ENCODE data around the gene CACNG8. TPM values are rescaled to one million over a fixed set of nuclear protein-coding genes. Genes with fewer than 3 reads are reported as not detected.

Gene CACNG8
- total RNA-seq, 1 donor: not detected

DNA sequence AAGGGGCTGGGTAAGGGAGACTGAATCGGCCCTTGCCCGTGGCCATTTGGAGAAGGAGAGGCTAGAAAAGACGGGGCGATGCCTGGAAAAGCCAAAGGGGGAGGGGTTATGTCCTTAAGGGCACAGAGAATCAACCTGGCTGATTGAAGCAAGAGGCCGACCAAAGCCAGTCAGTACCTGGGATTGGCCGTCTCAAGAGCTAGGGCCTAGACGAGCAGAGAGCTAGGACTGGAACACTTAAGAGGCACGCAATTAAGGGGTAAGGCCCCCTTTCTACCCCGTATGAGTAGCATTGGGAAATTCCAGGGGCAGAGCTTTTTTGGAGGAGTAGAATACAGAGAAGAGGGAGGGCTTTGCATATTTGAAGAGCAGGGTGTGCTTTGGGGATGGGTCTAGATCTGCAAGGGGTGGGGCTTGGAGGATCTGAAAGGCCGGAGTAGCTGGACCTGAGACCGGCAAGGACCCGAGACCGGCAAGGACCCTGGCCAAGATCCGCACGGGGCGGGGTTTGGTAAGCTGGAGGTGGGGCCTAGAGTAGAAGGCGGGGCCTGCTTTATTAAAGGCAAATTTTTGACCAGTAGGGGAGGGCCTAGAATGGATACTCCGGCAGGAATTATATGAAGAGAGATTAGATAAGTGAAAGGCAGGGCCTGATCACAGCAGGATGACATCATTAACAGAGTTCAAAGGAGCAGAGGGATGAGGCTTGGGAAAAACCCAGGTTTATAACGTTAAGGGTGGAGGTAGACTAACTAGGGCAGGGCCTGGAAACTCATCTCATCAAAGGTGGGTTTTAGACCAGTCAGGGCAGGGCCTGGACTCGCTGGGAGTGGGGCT is 18.0 kb downstream of the CACNG8 start:
- Histone ChIP-seq H3K4me3 (ENCODE audit: low read length) (no peak overlapping the region), H3K9me3 (ENCODE audit: low read depth, low read length) (no peaks in the 10 kb centered on the region), H3K27me3 (ENCODE audit: insufficient read depth, low read length) (peaks cover 51% of the 10 kb centered on the region), H3K4me1 (ENCODE audit: insufficient read depth, low read length) (peaks cover 27% of the 10 kb centered on the region)

GRCh38 chr19:53981376-53981951 is 18.7 kb downstream of the CACNG8 start:
- peaks cover 51% of the 10 kb centered on the region for H3K27me3 ChIP-seq (ENCODE audit: insufficient read depth, low read length)
- peaks cover 27% of the 10 kb centered on the region for H3K4me1 ChIP-seq (ENCODE audit: insufficient read depth, low read length)
- H3K4me3 ChIP-seq (ENCODE audit: low read length): no peak overlapping the region
- H3K9me3 ChIP-seq (ENCODE audit: low read depth, low read length): no peaks in the 10 kb centered on the region

DNA sequence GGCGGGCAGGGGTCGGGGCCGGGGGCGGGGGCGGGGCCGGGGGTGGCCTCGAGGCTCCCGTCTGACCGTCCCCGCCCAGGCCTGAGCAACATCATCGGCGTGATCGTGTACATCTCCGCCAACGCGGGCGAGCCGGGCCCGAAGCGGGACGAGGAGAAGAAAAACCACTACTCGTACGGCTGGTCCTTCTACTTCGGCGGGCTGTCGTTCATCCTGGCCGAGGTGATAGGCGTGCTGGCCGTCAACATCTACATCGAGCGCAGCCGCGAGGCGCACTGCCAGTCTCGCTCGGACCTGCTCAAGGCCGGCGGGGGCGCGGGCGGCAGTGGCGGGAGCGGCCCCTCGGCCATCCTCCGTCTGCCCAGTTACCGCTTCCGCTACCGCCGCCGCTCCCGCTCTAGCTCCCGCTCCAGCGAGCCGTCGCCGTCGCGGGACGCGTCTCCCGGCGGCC is 19.3 kb downstream of the CACNG8 start:
- Histone ChIP-seq H3K27me3 (ENCODE audit: insufficient read depth, low read length) (peaks cover 51% of the 10 kb centered on the region), H3K4me1 (ENCODE audit: insufficient read depth, low read length) (peaks cover 27% of the 10 kb centered on the region), H3K9me3 (ENCODE audit: low read depth, low read length) (no peaks in the 10 kb centered on the region), H3K4me3 (ENCODE audit: low read length) (no peak overlapping the region)

- no peaks in the 10 kb centered on the region for H3K9me3 ChIP-seq (ENCODE audit: low read depth, low read length)
These were observed 19.9 kb downstream of the CACNG8 start for GRCh38 chr19:53982611-53983010.

DNA sequence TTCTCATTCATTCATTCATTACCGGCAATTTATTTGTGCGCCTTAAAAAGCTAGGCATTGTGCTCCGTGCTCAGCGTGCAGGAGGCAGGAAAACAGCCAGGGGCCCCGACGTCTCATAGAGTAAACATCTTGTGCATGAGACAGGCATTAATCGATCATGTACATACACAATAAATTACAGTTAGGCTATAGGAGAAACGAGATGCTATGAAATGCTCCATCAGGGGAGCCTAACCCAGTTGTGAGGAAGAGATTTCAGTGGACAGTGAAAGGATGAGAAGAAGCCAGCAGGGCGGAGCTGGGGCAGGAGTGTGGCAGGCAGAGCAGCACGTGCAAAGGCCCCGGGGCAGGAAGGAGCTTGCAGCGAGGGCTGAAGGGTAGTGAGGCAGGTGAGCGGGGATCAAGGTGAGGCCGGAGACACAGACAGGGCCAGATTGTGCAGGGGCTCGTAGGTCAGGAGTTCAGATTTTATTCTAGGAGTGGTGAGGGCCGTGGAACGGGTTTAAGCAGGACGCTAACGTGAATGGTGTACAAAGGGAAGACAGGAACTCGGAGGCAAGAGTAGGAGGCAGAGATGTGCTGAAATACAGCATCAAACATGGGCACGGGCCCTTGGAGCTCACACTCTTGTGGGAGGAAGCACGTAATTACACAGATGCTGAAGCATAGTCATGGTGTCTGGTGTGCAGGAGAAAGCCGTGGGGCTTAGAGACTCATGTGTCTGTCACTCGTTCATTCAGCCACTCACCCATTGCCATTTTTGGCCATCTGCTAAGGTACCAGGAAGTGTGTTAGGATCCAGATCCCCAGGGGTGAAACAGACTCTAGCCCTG is 20.9 kb downstream of the CACNG8 start:
- H3K4me1 ChIP-seq (ENCODE audit: insufficient read depth, low read length): peaks cover 17% of the 10 kb centered on the region
- H3K9me3 ChIP-seq (ENCODE audit: low read depth, low read length): no peaks in the 10 kb centered on the region
- H3K27me3 ChIP-seq (ENCODE audit: insufficient read depth, low read length): peaks cover 42% of the 10 kb centered on the region
- H3K4me3 ChIP-seq (ENCODE audit: low read length): no peak overlapping the region

More at GRCh38 chr19:53982611-53983010, 19.9 kb downstream of the CACNG8 start:
- Histone ChIP-seq H3K27me3 (ENCODE audit: insufficient read depth, low read length) (peaks cover 51% of the 10 kb centered on the region), H3K4me1 (ENCODE audit: insufficient read depth, low read length) (peaks cover 26% of the 10 kb centered on the region), H3K4me3 (ENCODE audit: low read length) (no peak overlapping the region)

- Histone ChIP-seq H3K4me3 (ENCODE audit: low read length) (no peak overlapping the region), H3K4me1 (ENCODE audit: insufficient read depth, low read length) (no peaks in the 10 kb centered on the region), H3K27me3 (ENCODE audit: insufficient read depth, low read length) (peaks cover 24% of the 10 kb centered on the region), H3K9me3 (ENCODE audit: low read depth, low read length) (no peaks in the 10 kb centered on the region)
These were observed 23.1 kb downstream of the CACNG8 start for GRCh38 chr19:53985863-53986262.

DNA sequence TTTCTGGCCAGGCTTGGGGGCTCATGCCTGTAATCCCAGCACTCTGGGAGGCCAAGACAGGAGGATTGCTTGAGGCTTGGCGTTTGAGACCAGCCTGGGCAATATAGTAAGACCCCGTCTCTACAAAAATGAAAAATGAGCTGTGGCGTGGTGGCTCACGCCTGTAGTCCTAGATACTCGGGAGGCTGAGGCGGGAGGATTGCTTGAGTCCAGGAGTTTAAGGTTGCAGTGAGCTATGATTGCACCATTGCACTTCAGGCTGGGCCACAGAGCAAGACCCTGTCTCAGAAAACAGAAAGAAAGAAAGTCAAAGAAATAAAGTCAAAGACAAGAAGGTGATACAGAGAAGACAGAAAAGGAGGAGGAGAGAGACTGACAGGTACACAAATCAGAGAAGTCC is 26.2 kb downstream of the CACNG8 start:
- Histone ChIP-seq H3K27me3 (ENCODE audit: insufficient read depth, low read length) (peaks cover 26% of the 10 kb centered on the region), H3K4me1 (ENCODE audit: insufficient read depth, low read length) (peaks cover 3% of the 10 kb centered on the region)

DNA sequence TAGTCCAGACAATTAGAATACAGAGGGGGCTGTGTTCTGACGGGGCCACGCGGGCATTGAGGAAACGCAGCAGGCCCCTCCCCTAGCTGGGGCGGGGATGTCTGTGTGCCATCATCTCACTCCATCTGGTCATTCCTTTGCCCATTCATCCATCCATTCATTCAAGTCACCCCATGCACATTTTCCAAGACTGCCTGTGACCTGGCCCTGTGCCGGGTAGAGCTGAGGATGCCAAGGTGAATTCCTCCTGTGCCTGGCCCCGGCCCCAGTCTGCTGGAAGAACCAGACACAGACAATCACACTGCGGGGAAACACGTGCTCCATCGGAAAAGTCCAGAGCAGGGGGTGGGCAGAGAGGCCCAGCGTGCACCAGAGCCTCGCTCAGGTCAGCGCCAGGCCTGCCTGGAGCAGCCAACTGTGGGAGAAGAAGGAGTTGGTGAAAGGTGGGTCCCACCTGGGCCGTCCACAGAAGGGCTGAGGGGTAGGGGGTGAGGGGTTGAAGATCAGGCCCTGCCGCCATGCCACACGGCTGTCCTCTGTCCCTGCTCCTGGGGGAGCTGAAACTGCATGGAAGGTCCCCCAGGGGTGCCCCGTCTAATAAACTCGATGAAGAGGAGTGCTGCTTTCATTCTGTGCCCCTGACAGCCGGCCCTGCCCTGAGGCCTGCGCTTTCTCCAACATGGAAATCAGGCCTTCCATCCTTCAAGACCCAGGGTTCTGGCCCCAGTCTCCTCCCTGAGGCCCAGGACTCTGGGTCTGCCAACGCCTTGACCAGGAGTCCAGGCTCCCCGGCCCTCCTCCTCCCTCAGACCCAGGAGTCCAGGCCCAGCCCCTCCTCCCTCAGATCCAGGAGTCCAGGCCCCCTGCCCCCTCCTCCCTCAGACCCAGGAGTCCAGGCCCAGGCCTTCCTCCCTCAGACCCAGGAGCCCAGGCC is 27.1 kb downstream of the CACNG8 start:
- no peaks in the 10 kb centered on the region for H3K9me3 ChIP-seq (ENCODE audit: low read depth, low read length)
- no peak overlapping the region for H3K4me3 ChIP-seq (ENCODE audit: low read length)
- H3K27me3 ChIP-seq (ENCODE audit: insufficient read depth, low read length): peaks cover 25% of the 10 kb centered on the region
- H3K4me1 ChIP-seq (ENCODE audit: insufficient read depth, low read length): peaks cover 3% of the 10 kb centered on the region

More for the DNA sequence above, 26.2 kb downstream of the CACNG8 start:
- Histone ChIP-seq H3K4me3 (ENCODE audit: low read length) (no peak overlapping the region), H3K9me3 (ENCODE audit: low read depth, low read length) (no peaks in the 10 kb centered on the region)

GRCh38 chr19:53991224-53992113 is 28.7 kb downstream of the CACNG8 start, which contains the start of gene CACNG6:
CACNG6 (plus strand) TSS chr19:53991637; CDS start chr19:53992878, 1,241 bp downstream.
- peaks cover 25% of the 10 kb centered on the region for H3K27me3 ChIP-seq (ENCODE audit: insufficient read depth, low read length)
- no peaks in the 10 kb centered on the region for H3K9me3 ChIP-seq (ENCODE audit: low read depth, low read length)
- peaks cover 3% of the 10 kb centered on the region for H3K4me1 ChIP-seq (ENCODE audit: insufficient read depth, low read length)
- no peak within 1 kb of the TSS for H3K4me3 ChIP-seq (ENCODE audit: low read length)

DNA sequence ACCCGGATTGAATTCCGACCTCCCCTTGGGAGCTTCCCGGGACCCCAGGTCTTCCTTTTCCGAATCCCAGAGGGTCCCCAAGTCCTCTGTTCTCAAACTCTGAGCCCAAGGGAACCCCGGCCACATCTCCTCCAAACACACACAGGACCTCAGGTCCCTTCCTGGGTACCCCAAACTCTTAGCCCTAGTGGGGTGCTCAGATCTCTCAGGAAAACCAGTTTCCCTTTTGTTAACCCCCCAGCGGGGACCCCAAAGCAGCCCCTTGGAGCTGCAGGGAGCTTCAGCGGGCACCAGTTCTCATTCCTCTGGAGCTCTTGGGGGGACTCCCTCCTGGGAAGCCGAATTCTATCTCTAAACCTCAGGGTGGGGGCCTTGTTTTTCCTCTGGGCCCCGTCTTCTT is 29.5 kb downstream of the CACNG8 start:
- no peaks in the 10 kb centered on the region for H3K9me3 ChIP-seq (ENCODE audit: low read depth, low read length)
- H3K4me3 ChIP-seq (ENCODE audit: low read length): no peak overlapping the region
- H3K4me1 ChIP-seq (ENCODE audit: insufficient read depth, low read length): peaks cover 3% of the 10 kb centered on the region
- H3K27me3 ChIP-seq (ENCODE audit: insufficient read depth, low read length): peaks cover 25% of the 10 kb centered on the region

GRCh38 chr19:53992815-53993214 is 30.1 kb downstream of the CACNG8 start:
- Histone ChIP-seq H3K4me3 (ENCODE audit: low read length) (no peak overlapping the region), H3K4me1 (ENCODE audit: insufficient read depth, low read length) (peaks cover 3% of the 10 kb centered on the region), H3K9me3 (ENCODE audit: low read depth, low read length) (no peaks in the 10 kb centered on the region), H3K27me3 (ENCODE audit: insufficient read depth, low read length) (peaks cover 25% of the 10 kb centered on the region)

DNA sequence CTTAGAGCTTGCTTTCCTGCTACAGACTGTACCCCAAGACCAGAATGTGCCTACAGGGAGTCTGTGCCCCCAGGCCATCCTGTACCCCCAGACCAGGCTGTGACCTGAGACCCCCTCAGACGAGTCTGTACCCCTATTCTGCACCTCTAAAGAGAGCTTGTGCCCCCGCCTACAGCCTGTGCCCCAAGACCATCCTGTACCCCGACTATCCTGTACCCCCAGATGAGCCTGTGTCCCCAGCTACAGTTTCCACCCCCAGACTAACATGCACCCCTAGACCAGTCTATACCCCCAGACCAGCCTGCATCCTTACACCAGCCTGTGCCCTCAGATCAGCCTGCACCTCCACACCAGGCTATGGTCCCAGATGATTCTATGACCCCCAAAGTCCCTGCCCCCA is 30.7 kb downstream of the CACNG8 start:
- Histone ChIP-seq H3K4me3 (ENCODE audit: low read length) (no peak overlapping the region), H3K27me3 (ENCODE audit: insufficient read depth, low read length) (peaks cover 25% of the 10 kb centered on the region), H3K9me3 (ENCODE audit: low read depth, low read length) (no peaks in the 10 kb centered on the region), H3K4me1 (ENCODE audit: insufficient read depth, low read length) (peaks cover 3% of the 10 kb centered on the region)

GRCh38 chr19:53994811-53995210 is 32.1 kb downstream of the CACNG8 start:
- H3K4me1 ChIP-seq (ENCODE audit: insufficient read depth, low read length): peaks cover 3% of the 10 kb centered on the region
- no peak overlapping the region for H3K4me3 ChIP-seq (ENCODE audit: low read length)
- H3K9me3 ChIP-seq (ENCODE audit: low read depth, low read length): no peaks in the 10 kb centered on the region
- peaks cover 25% of the 10 kb centered on the region for H3K27me3 ChIP-seq (ENCODE audit: insufficient read depth, low read length)

Measured in mononuclear cell (primary cell).